Measurements from ENCODE around the gene MAD2L1BP. TPM values are rescaled to one million over a fixed set of nuclear protein-coding genes. Genes with fewer than 3 reads are reported as not detected.

Gene MAD2L1BP
- total RNA-seq, 1 experiment from 2014 or later: 36.6 TPM

DNA sequence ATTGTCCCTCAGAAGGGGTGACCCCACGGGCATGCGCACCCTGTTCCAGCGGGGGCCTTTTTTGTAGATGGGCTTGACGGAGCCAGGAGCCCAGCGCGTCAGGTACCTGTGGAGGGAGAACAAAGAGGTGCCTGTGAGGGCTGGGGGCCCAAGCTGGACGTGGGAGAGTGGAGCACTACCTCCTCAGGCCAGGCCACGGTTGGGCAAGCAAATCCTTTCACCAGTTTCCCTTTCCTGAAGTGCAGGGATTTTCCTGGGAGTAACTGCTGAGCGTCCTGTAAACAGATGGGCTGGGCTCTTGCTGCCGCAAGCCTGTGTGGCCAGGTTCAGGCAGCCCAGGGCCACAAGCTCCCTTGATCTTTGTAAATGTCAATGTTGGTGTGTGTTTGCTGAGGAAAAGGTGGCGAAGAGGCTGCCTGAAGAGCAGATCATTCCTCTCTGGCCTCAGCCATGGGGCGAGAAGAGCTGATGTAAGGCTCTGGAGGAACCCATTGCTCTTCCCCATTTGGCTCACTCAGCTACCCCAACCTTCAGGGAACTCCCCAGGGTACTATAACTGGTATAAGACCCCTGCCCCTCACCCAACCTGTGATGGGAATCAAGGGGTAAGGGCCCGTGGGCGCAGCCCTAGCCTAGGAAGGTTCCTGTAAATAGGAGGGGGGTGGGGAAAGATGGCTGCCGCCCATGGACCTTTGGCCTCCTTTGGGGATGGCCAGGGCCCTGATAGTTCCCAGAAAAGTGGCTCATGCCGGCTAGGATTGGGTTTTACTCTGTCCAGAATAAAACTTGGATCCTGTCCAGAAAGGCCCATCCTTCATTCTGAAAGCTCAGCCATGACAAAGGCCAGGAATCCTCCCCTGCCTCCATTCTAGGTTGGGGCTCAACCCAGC, 36.4 kb downstream of the MAD2L1BP start:
- H3K4me3 ChIP-seq (replicated peaks in 1 of 2; ENCODE audit: low read depth in 1 of 2, low read length in 2 of 2): no peak overlapping the region
- BruUV-seq (replicated peaks): no TSS peak
- H3K4me1 ChIP-seq (ENCODE audit: control insufficient read depth in 1 of 2, insufficient read depth in 2 of 2, low read length in 2 of 2): peaks cover 10 to 32% of the 10 kb centered on the region in 2 experiments
- ChIA-PET CTCF (interaction anchor here (1.4 kb wide), 1 partner anchor 407 kb away, joined by 3 read pairs; no protein-coding TSS in a partner anchor), RAD21 (ENCODE audit: low non-redundant PET in 1 of 2, low total read pairs in 2 of 2, uncharacterized antibody in 2 of 2, unreplicated experiment in 2 of 2) (no interaction called here), POLR2A (interaction anchor here (1.0 kb wide), 1 partner anchor 43 kb away, joined by 3 read pairs; the partner anchor contains the start of gene GTPBP2)
- no peaks in the 10 kb centered on the region for H3K9me3 ChIP-seq (ENCODE audit: control insufficient read depth in 1 of 2, insufficient read depth in 1 of 2, low read depth in 1 of 2, low read length in 2 of 2)
- H3K9ac ChIP-seq (ENCODE audit: low read length): no peak overlapping the region
- intact Hi-C loops (cut with micrococcal nuclease): no loop called here
- no peaks in the 10 kb centered on the region for H3K27me3 ChIP-seq (ENCODE audit: insufficient read depth, low read length)
- ATAC-seq (no peak), DNase-seq (ENCODE audit: low read depth, low spot score) (no peak)
- H3K4me2 ChIP-seq (ENCODE audit: low read length): no peak overlapping the region
- H3K36me3 ChIP-seq (ENCODE audit: control insufficient read depth in 1 of 2, insufficient read depth in 2 of 2, low read length in 2 of 2): peaks cover 28 to 34% of the 10 kb centered on the region in 2 experiments
- H3K27ac ChIP-seq (ENCODE audit: low read depth, low read length): no peak overlapping the region
- H2AFZ ChIP-seq (ENCODE audit: low read depth, low read length, poor library complexity, severe bottlenecking): no peak overlapping the region
- no peaks in the 10 kb centered on the region for H3K9me2 ChIP-seq (ENCODE audit: insufficient read depth)
- no peak for TF ChIP-seq EZH2phosphoT487 (IDR thresholded peaks at IDR 0.05; ENCODE audit: borderline replicate concordance)
- TF ChIP-seq CEBPB (IDR thresholded peaks at IDR 0.05; ENCODE audit: low read depth): no peak
- TF ChIP-seq POLR2AphosphoS5 (IDR thresholded peaks at IDR 0.05; ENCODE audit: low read depth, low read length): no peak
- no peak for TF ChIP-seq YY1 (IDR thresholded peaks at IDR 0.05; ENCODE audit: extremely low read depth, insufficient replicate concordance, low read depth, low read length)
- TF ChIP-seq ZFX (IDR thresholded peaks at IDR 0.05): no peak
- TF ChIP-seq, protein P1, sequence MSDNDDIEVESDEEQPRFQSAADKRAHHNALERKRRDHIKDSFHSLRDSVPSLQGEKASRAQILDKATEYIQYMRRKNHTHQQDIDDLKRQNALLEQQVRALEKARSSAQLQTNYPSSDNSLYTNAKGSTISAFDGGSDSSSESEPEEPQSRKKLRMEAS (IDR thresholded peaks at IDR 0.05): no peak
- H4K20me1 ChIP-seq (ENCODE audit: insufficient read depth): no peaks in the 10 kb centered on the region
- no peaks in the 10 kb centered on the region for H3K79me2 ChIP-seq (ENCODE audit: insufficient read depth, low read length)

DNA sequence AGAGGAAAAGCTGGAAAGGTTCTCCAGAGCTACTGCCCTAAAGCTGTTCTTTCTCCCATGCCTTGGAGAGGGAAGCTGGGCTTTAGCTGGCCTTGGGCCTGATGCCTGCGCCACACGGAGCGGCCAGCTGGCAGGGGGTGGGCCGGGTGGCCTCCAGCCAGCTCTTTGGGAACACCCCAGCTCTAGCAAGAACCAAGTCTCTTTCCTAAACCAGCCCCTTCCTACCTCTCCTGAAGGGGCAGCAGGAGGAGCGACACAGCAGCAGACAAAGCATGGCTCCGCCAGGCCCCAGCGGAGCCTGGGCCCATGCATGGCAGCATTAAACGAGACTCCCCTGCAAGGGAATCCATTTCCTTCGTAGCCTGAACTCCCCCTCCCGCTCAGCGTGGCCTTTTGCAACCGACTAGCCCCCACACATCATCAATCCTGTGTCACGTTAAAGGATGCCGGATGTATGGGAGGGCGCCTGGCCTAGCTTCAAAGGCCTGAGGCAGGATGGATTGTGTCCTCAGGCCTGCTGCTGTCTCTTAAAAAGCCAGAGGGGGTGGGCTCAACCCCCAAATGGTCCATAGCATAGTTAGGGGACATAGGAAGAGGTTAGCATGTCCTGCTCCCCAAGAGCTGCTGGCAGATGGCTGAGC, 37.9 kb downstream of the MAD2L1BP start:
- ChIA-PET POLR2A (no interaction called here), CTCF (no interaction called here), RAD21 (ENCODE audit: low non-redundant PET in 1 of 2, low total read pairs in 2 of 2, uncharacterized antibody in 2 of 2, unreplicated experiment in 2 of 2) (no interaction called here)
- no peak overlapping the region for H2AFZ ChIP-seq (ENCODE audit: low read depth, low read length, poor library complexity, severe bottlenecking)
- H3K36me3 ChIP-seq (ENCODE audit: control insufficient read depth in 1 of 2, insufficient read depth in 2 of 2, low read length in 2 of 2): peaks cover 32 to 49% of the 10 kb centered on the region in 2 experiments
- ATAC-seq: no peak
- peaks cover 1 to 16% of the 10 kb centered on the region in 2 experiments; a peak in 3 of 4 replicates for H3K4me1 ChIP-seq (ENCODE audit: control insufficient read depth in 1 of 2, insufficient read depth in 2 of 2, low read length in 2 of 2)
- no peaks in the 10 kb centered on the region for H3K79me2 ChIP-seq (ENCODE audit: insufficient read depth, low read length)
- H3K9ac ChIP-seq (ENCODE audit: low read length): no peak overlapping the region
- no peak overlapping the region for H3K4me3 ChIP-seq (replicated peaks in 1 of 2; ENCODE audit: low read depth in 1 of 2, low read length in 2 of 2)
- no peak overlapping the region for H3K4me2 ChIP-seq (ENCODE audit: low read length)
- BruUV-seq (replicated peaks): no TSS peak
- TF ChIP-seq RAD21 (IDR thresholded peaks at IDR 0.05; ENCODE audit: low read depth) (no peak), ZNF274 (IDR thresholded peaks at IDR 0.05; ENCODE audit: low read depth, low read length) (no peak), YY1 (IDR thresholded peaks at IDR 0.05; ENCODE audit: extremely low read depth, insufficient replicate concordance, low read depth, low read length) (no peak), POLR2AphosphoS5 (IDR thresholded peaks at IDR 0.05; ENCODE audit: low read depth, low read length) (no peak), CBX3 (IDR thresholded peaks at IDR 0.05; ENCODE audit: low read depth) (no peak), ELF1 (IDR thresholded peaks at IDR 0.05; ENCODE audit: borderline replicate concordance, low read depth) (no peak), POLR2A (IDR thresholded peaks at IDR 0.05; ENCODE audit: borderline replicate concordance, extremely low read depth, insufficient read depth, insufficient read length) (no peak), TCF7L2 (IDR thresholded peaks at IDR 0.05; ENCODE audit: borderline replicate concordance, extremely low read depth, insufficient read depth, insufficient read length) (no peak), ATF3 (IDR thresholded peaks at IDR 0.05) (no peak), EZH2 (IDR thresholded peaks at IDR 0.05) (no peak), EGR1 (IDR thresholded peaks at IDR 0.05; ENCODE audit: low read depth) (no peak)
- TF ChIP-seq, protein P1 (IDR thresholded peaks at IDR 0.05): no peak
- TF ChIP-seq, protein P2, sequence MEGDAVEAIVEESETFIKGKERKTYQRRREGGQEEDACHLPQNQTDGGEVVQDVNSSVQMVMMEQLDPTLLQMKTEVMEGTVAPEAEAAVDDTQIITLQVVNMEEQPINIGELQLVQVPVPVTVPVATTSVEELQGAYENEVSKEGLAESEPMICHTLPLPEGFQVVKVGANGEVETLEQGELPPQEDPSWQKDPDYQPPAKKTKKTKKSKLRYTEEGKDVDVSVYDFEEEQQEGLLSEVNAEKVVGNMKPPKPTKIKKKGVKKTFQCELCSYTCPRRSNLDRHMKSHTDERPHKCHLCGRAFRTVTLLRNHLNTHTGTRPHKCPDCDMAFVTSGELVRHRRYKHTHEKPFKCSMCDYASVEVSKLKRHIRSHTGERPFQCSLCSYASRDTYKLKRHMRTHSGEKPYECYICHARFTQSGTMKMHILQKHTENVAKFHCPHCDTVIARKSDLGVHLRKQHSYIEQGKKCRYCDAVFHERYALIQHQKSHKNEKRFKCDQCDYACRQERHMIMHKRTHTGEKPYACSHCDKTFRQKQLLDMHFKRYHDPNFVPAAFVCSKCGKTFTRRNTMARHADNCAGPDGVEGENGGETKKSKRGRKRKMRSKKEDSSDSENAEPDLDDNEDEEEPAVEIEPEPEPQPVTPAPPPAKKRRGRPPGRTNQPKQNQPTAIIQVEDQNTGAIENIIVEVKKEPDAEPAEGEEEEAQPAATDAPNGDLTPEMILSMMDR (IDR thresholded peaks at IDR 0.05 in 2 of 3, conservative IDR thresholded peaks at IDR 0.05 in 1 of 3; ENCODE audit: borderline replicate concordance in 1 of 3, insufficient read depth in 1 of 3, low read depth in 2 of 3, low read length in 2 of 3): no peak
- no peak overlapping the region for H3K27ac ChIP-seq (ENCODE audit: low read depth, low read length)
- H3K9me3 ChIP-seq (ENCODE audit: control insufficient read depth in 1 of 2, insufficient read depth in 1 of 2, low read depth in 1 of 2, low read length in 2 of 2): no peaks in the 10 kb centered on the region
- no peaks in the 10 kb centered on the region for H3K9me2 ChIP-seq (ENCODE audit: insufficient read depth)
- H3K27me3 ChIP-seq (ENCODE audit: insufficient read depth, low read length): no peaks in the 10 kb centered on the region
- DNase-seq (ENCODE audit: low read depth, low spot score): no peak
- intact Hi-C loops (cut with micrococcal nuclease): no loop called here
- H4K20me1 ChIP-seq (ENCODE audit: insufficient read depth): no peaks in the 10 kb centered on the region
